Measurements from ENCODE around the gene C2CD3. TPM values are rescaled to one million over a fixed set of nuclear protein-coding genes. Genes with fewer than 3 reads are reported as not detected.
A peak's percentile ranks its signal among the peaks of the same experiment; 100 is the strongest.
"Not testable (repeated sequence)": the region's sequence is repeated elsewhere in the genome, so short reads cannot be mapped to it uniquely, and the experiment has no call there.

C2CD3 gene
- total RNA-seq, 1 experiment from 2014 or later: 61.9 TPM

DNA sequence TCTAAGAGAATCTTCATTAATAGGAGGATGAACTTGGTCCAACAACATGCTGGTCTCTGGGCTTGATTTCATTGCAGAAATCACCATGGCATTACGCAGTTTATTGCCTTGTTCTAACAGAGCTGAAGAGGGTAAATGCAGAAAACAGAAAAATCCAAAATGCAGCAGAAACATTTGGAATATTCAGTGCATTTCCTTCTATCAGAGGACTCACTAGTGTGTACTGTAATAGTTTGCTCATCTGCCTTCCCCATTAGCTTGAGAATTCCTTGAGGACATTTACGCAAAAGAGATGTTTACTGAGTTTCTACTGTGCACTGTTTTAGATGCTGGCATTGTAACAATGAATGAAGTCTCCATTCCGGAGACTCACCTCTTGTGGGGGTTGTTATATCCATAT lies 37.4 kb downstream of the C2CD3 start:
- no peak for DNase-seq (ENCODE audit: low spot score)
- in situ Hi-C loops (cut with HindIII; ENCODE audit: low sequenced_read_pairs): no loop called here

- in situ Hi-C loops (cut with HindIII; ENCODE audit: low sequenced_read_pairs): no loop called here
Measured at GRCh38 chr11:74132833-74133232, 38.0 kb downstream of the C2CD3 start.

GRCh38 chr11:74129121-74129520 lies 41.7 kb downstream of the C2CD3 start:
- DNase-seq (ENCODE audit: low spot score); in situ Hi-C loops (cut with HindIII; ENCODE audit: low sequenced_read_pairs): not testable (repeated sequence)

More at GRCh38 chr11:74132833-74133232, 38.0 kb downstream of the C2CD3 start:
- no peak for DNase-seq (ENCODE audit: low spot score)

- no peak for DNase-seq (ENCODE audit: low spot score)
Measured at GRCh38 chr11:74123008-74123448, 47.8 kb downstream of the C2CD3 start.

DNA sequence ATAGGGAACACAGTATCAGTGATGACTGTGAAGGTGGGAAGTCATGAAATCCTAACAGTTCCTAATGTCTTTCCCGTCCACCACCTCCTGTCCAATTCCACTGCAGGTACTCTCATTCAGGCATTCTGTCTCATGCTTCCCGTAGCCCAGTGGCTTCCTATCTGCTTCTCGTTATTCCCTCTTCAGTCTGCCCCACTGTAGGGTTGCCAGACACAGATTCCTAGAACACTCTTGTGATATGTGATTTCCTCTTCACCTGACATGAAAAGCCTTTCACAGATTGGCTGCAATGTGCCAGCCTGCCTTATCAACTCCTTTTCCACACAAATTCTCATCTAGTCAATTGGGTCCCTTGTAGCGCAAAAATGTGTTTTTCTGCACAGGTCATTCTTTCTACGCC lies 49.0 kb downstream of the C2CD3 start:
- in situ Hi-C loops (cut with HindIII; ENCODE audit: low sequenced_read_pairs): no loop called here
- no peak for DNase-seq (ENCODE audit: low spot score)

More at GRCh38 chr11:74123008-74123448, 47.8 kb downstream of the C2CD3 start:
- in situ Hi-C loops (cut with HindIII; ENCODE audit: low sequenced_read_pairs): no loop called here

GRCh38 chr11:74120260-74121035 lies 50.4 kb downstream of the C2CD3 start:
- in situ Hi-C loops (cut with HindIII; ENCODE audit: low sequenced_read_pairs); DNase-seq (ENCODE audit: low spot score): not testable (repeated sequence)

- no peak for DNase-seq (ENCODE audit: low spot score)
- in situ Hi-C loops (cut with HindIII; ENCODE audit: low sequenced_read_pairs): no loop called here
Measured at GRCh38 chr11:74116719-74117118, 54.1 kb downstream of the C2CD3 start.

- DNase-seq (ENCODE audit: low spot score): no peak
- in situ Hi-C loops (cut with HindIII; ENCODE audit: low sequenced_read_pairs): no loop called here
Measured at GRCh38 chr11:74112877-74113276, 57.9 kb downstream of the C2CD3 start.

GRCh38 chr11:74106124-74106523 lies 64.7 kb downstream of the C2CD3 start:
- no peak for DNase-seq (ENCODE audit: low spot score)

DNA sequence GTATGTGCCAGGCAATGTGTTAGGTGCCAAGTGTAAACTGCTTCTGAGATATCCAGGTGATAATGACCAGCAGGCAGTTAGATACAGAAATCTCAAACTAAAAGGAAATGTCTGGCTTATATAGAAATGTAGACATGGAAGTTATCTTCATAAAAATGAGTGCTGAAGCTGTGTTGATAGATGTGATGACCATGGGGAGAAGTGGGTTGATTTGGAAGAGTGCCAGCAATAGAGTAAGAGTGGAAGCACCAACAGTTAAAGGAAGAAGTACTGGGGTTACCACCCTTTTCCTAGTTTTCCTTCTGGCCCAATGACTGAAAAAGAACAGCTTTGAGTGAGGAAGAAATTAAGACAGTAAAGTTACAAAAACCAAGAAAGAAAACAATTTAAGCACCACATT lies 68.5 kb downstream of the C2CD3 start:
- in situ Hi-C loops (cut with HindIII; ENCODE audit: low sequenced_read_pairs): no loop called here

More at GRCh38 chr11:74106124-74106523, 64.7 kb downstream of the C2CD3 start:
- in situ Hi-C loops (cut with HindIII; ENCODE audit: low sequenced_read_pairs): no loop called here

DNA sequence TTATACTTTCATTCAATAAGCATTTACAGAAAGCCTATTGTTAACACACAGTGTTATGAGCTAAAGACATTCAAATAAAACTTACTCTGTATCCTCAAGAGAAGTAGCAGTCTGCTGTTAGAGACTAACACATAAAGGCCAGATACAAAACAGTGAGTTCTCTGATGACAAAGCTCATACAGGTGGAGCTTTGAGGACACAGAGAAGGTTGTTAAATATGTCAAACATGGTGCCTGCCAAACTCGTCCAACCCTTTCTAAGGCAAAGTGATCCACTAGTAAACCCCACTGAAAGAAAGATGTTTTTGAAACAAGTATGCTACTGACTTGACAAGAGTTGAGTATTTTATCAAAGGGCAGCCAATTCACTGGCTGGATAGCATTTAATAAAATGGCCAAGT lies 70.1 kb downstream of the C2CD3 start:
- no peak for DNase-seq (ENCODE audit: low spot score)
- in situ Hi-C loops (cut with HindIII; ENCODE audit: low sequenced_read_pairs): no loop called here

More for the DNA sequence above, 68.5 kb downstream of the C2CD3 start:
- no peak for DNase-seq (ENCODE audit: low spot score)

DNA sequence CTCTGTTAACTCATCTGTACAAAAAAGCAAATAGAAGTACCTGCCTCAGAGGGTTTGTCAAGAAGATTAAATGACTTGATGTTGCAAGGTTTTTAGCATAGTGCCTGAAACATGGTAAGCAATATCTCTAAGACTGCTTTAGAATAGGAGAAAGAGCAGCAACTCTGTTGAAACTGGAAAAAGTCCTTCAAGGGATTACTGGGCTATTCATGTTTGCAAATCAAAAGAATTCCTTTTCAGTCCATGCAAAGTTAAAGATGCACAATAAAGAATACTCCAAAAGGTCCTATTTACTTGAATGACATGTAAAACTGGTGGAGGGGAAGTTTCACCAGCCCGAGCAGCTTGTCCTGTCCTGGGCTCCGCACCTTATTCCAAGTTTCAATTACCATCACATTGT lies 70.6 kb downstream of the C2CD3 start:
- in situ Hi-C loops (cut with HindIII; ENCODE audit: low sequenced_read_pairs): no loop called here
- no peak for DNase-seq (ENCODE audit: low spot score)

DNA sequence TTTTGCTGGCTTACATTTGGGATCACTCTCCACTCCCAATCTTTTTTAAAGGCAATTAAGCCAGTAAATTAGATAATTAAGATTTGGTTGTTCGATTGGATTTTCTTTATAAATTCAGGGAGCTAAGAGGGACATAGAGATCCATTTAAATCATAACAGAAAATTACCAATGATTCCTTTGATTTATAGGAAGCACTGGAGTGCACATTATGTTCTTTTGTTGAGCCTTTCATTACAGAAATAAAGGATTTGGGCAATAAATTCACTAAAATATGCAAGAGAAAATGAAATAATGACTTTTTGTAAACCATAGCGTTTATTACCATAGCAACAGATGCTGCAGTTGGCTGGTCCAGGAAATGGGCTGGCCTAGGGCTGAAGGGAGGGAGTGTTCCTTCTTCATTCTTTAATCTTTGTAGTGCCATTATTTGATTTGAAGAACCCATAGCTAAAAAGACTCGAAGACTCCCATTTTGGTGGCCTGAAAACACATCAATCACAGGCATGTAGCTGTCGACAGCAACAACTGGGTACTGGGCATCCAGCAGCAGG lies 73.0 kb downstream of the C2CD3 start:
- DNase-seq (ENCODE audit: low spot score): no peak
- in situ Hi-C loops (cut with HindIII; ENCODE audit: low sequenced_read_pairs): no loop called here

GRCh38 chr11:74094393-74094792 lies 76.4 kb downstream of the C2CD3 start:
- in situ Hi-C loops (cut with HindIII; ENCODE audit: low sequenced_read_pairs): no loop called here
- no peak for DNase-seq (ENCODE audit: low spot score)

DNA sequence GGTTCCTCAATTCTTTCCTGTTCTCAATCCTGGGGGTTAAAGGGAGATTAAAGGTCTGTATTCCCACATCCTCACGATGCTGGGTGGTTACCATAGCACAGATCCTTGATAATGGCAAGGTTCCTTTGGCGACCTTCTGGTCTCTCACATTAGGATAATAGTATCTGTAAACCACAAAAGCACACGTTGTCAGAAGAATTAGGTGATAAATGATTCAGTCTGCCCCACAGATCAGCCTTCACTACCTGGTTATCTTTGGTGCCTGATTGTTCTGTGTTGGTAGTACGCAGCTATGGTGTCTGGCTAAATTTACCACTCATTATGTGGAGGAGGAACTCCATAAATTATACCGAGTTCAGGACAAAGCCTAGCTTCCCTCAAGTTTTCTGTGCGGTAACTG lies 78.4 kb downstream of the C2CD3 start:
- DNase-seq (ENCODE audit: low spot score): no peak
- in situ Hi-C loops (cut with HindIII; ENCODE audit: low sequenced_read_pairs): no loop called here

DNA sequence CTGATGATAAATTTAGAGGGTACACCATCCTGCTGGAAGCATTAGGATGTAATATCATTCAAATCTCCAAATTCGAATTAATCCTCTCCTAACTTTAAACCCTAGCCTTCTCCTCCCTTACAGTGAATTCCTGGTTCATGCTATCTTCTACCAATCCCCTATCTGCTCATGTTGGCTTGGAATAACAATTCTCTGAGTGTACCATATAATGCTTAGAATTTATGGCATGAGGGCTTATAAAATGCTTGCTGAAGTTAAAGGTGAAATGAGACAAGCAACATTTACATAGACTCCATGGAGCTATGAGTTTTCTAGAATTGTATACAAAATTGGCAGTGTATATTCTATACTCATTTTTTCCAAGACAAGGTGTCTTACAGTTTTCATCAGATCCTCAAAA lies 79.3 kb downstream of the C2CD3 start:
- DNase-seq (ENCODE audit: low spot score): no peak
- in situ Hi-C loops (cut with HindIII; ENCODE audit: low sequenced_read_pairs): no loop called here

GRCh38 chr11:74090701-74091100 lies 80.1 kb downstream of the C2CD3 start:
- peak; percentile 8 for DNase-seq (ENCODE audit: low spot score)
- in situ Hi-C loops (cut with HindIII; ENCODE audit: low sequenced_read_pairs): no loop called here

DNA sequence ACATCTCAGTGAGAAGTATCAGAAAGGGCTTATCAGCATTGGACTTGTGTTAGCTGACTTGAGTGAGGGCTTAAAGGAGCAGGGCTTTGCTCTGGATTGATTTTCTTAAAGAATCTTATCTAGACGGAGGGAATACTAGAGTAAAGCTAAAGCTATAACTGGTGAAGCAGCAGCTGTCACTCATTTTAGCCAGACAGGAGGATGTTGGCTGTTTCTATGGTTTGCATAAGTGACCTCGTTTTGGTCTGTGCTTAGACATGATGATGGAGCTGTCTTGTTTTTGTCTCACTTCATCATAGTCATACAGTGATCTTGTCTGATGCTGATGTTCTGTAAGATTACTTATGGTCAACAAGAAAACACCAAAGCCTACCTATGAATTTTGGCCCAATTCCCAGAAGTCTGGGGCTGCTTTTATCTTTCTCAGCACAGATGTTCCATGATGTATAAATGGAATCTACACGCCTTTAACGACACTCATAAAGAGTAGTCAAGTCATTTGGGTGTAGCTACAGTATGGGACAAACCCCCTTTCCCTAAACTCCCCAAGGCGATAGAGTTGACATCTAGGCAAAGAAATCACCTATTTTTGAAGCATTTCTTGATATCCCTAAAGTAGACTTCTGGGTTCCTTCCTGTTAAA lies 84.4 kb downstream of the C2CD3 start:
- in situ Hi-C loops (cut with HindIII; ENCODE audit: low sequenced_read_pairs): no loop called here
- DNase-seq (ENCODE audit: low spot score): no peak

- DNase-seq (ENCODE audit: low spot score): no peak
- in situ Hi-C loops (cut with HindIII; ENCODE audit: low sequenced_read_pairs): no loop called here
Measured at GRCh38 chr11:74085542-74085892, 85.3 kb downstream of the C2CD3 start.

DNA sequence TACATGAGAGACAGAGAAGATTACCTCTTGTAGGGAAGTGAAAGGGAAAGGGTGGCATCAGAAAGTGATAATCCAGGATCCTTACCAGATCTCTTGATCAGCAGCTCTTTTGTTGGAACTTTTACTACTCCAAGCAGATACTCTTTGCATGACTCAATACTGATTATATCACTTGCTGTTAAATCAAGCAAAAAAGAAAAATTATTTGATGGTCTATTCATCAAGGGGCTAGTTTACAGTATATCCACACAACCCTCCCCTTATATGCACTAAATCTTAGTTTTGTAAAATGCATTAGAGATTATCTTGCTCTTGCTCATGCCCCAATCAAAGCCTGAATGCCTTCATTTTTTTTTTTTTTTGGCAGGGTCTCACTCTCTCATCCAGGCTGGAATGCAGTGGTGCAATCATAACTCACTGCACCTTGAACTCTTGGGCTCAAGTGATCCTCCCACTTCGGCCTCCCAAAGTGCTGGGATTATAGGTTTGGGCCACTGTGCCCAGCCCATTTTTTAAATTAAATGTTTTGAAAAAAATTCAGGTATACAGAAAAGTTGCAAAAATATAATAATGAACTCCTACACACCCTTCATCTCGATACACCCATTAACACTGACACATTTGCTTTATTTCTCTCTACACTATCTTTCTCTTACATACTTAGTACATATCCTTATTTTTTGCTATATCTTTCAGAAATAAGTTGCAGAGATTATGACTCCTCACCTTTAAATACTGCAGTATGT lies 85.8 kb downstream of the C2CD3 start:
- in situ Hi-C loops (cut with HindIII; ENCODE audit: low sequenced_read_pairs): no loop called here
- DNase-seq (ENCODE audit: low spot score): no peak
